ENCODE data around the gene CAMTA1. TPM values are rescaled to one million over a fixed set of nuclear protein-coding genes. Genes with fewer than 3 reads are reported as not detected.

The CAMTA1 gene
- polyA plus RNA-seq, 1 donor (not counting 4 experiments of a cell fraction or from before 2014, with no cell fraction given) = 51.4 TPM

DNA sequence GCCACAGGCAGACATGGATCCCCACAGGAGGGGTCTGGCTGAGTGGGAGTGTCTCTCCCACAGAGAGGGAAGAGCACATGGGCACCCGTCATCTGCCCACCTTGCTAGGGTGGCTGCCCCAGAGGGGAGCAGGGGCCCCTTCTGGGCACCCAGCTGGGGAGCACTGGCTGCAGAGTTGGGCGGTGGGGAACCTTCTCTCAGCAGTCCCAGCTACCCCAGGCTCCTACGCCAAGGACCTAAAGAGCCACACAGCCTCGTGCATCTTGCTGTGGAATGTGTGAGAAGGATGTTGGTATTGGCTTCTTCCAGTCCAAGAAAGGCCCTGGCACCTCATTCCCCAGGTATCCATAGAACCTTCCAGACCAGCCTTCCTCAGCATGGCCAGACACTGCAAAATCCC lies 735.2 kb downstream of the CAMTA1 start:
- FAIRE-seq (no peak), DNase-seq (ENCODE audit: low read depth, low spot score) (no peak)
- Histone ChIP-seq H2AFZ (ENCODE audit: control insufficient read depth, low read length) (no peak overlapping the region), H3K4me3 (ENCODE audit: control insufficient read depth in 2 of 3, extremely low read depth in 1 of 3, insufficient read depth in 2 of 3, low read depth in 1 of 3, low read length in 3 of 3) (no peak overlapping the region), H3K9me1 (ENCODE audit: control insufficient read depth, extremely low read depth, insufficient read depth, low read length) (no peaks in the 10 kb centered on the region), H3K79me2 (ENCODE audit: control insufficient read depth, insufficient read depth, low read length) (no peaks in the 10 kb centered on the region), H3K27ac (ENCODE audit: control insufficient read depth, insufficient read depth, low read length) (no peak overlapping the region), H3K4me1 (ENCODE audit: control insufficient read depth, extremely low read depth, insufficient read depth, low read length) (no peaks in the 10 kb centered on the region), H4K20me1 (ENCODE audit: control insufficient read depth, extremely low read depth, insufficient read depth, low read length) (no peaks in the 10 kb centered on the region), H3K4me2 (ENCODE audit: control insufficient read depth, extremely low read depth, insufficient read depth, low read depth, low read length) (no peak overlapping the region), H3K27me3 (ENCODE audit: control insufficient read depth, extremely low read depth, insufficient read depth, low read length) (peaks cover 24% of the 10 kb centered on the region), H3K9me3 (ENCODE audit: control insufficient read depth, low read depth, low read length) (no peaks in the 10 kb centered on the region), H3K36me3 (ENCODE audit: control insufficient read depth in 2 of 2, extremely low read depth in 1 of 2, insufficient read depth in 2 of 2, low read length in 2 of 2) (no peaks in the 10 kb centered on the region), H3K9ac (ENCODE audit: control insufficient read depth, extremely low read depth, insufficient read depth, low read length) (no peak overlapping the region)
- no peak for TF ChIP-seq EZH2 (IDR thresholded peaks at IDR 0.05; ENCODE audit: low read length)
- TF ChIP-seq, protein P1, sequence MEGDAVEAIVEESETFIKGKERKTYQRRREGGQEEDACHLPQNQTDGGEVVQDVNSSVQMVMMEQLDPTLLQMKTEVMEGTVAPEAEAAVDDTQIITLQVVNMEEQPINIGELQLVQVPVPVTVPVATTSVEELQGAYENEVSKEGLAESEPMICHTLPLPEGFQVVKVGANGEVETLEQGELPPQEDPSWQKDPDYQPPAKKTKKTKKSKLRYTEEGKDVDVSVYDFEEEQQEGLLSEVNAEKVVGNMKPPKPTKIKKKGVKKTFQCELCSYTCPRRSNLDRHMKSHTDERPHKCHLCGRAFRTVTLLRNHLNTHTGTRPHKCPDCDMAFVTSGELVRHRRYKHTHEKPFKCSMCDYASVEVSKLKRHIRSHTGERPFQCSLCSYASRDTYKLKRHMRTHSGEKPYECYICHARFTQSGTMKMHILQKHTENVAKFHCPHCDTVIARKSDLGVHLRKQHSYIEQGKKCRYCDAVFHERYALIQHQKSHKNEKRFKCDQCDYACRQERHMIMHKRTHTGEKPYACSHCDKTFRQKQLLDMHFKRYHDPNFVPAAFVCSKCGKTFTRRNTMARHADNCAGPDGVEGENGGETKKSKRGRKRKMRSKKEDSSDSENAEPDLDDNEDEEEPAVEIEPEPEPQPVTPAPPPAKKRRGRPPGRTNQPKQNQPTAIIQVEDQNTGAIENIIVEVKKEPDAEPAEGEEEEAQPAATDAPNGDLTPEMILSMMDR (optimal IDR thresholded peaks at IDR 0.05 in 1 of 3, IDR thresholded peaks at IDR 0.05 in 1 of 3, conservative IDR thresholded peaks at IDR 0.05 in 1 of 3; ENCODE audit: extremely low read depth in 1 of 3, insufficient read depth in 2 of 3, low read length in 3 of 3) = no peak
- dilution Hi-C loops (cut with MboI; ENCODE audit: extremely low pct_ligation_motif_present, low sequenced_read_pairs) = no loop called here

DNA sequence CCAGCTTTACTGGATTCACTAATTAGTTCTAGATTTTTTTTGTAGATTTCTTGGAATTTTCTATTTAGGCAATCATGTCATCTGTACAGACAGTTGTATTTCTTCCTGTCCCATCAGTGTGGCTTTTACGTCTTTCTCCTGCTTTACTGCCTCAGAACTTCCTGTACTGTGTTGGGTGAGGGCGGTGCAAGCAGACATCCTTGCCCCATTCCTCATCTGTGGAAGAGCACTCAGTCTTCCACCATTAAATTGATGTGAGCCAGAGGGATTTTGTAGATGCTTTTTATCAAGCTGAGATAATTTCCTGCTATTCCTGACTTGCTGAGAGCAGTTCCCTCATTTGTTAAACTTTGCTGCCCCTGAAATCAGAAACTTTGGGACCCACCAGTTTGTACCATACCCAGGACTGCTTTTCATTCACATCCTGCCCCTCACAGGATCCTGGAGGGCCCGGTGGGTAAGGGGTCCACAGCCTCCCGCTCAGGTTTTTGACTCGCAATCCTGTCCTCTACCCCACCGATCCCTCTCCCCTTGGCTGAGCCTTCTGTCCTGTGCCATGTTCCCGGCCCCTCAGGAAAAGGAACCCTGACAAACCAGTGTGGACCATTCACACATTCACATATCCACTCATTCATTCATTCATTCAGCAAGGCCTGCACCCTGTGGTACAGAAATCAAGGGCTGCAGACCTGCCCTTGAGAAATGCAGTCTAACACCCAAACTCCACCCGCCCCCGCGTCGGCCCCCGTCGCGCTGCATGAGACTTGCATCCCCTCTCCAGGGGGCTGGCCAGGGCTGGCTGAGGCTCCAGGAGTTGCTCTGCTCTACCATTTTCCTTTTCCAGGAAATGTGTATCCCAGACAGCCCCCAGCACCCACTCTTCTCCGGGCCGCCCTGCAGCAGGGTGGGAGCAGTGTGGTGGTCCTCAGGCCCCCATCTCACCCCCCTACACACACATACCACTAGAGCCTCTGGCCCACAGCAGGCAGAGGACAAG lies 739.4 kb downstream of the CAMTA1 start:
- H4K20me1 ChIP-seq (ENCODE audit: control insufficient read depth, extremely low read depth, insufficient read depth, low read length) = no peaks in the 10 kb centered on the region
- no peaks in the 10 kb centered on the region for H3K36me3 ChIP-seq (ENCODE audit: control insufficient read depth in 2 of 2, extremely low read depth in 1 of 2, insufficient read depth in 2 of 2, low read length in 2 of 2)
- H3K9me3 ChIP-seq (ENCODE audit: control insufficient read depth, low read depth, low read length) = no peaks in the 10 kb centered on the region
- no peaks in the 10 kb centered on the region for H3K9me1 ChIP-seq (ENCODE audit: control insufficient read depth, extremely low read depth, insufficient read depth, low read length)
- peaks cover 2% of the 10 kb centered on the region for H3K27me3 ChIP-seq (ENCODE audit: control insufficient read depth, extremely low read depth, insufficient read depth, low read length)
- H3K79me2 ChIP-seq (ENCODE audit: control insufficient read depth, insufficient read depth, low read length) = no peaks in the 10 kb centered on the region
- DNase-seq (ENCODE audit: low read depth, low spot score) (no peak), FAIRE-seq (no peak)
- no peak overlapping the region for H3K4me3 ChIP-seq (ENCODE audit: control insufficient read depth in 2 of 3, extremely low read depth in 1 of 3, insufficient read depth in 2 of 3, low read depth in 1 of 3, low read length in 3 of 3)
- no peak overlapping the region for H2AFZ ChIP-seq (ENCODE audit: control insufficient read depth, low read length)
- no peak overlapping the region for H3K27ac ChIP-seq (ENCODE audit: control insufficient read depth, insufficient read depth, low read length)
- H3K4me2 ChIP-seq (ENCODE audit: control insufficient read depth, extremely low read depth, insufficient read depth, low read depth, low read length) = no peak overlapping the region
- dilution Hi-C loops (cut with MboI; ENCODE audit: extremely low pct_ligation_motif_present, low sequenced_read_pairs) = no loop called here
- H3K9ac ChIP-seq (ENCODE audit: control insufficient read depth, extremely low read depth, insufficient read depth, low read length) = no peak overlapping the region
- peaks cover 7% of the 10 kb centered on the region for H3K4me1 ChIP-seq (ENCODE audit: control insufficient read depth, extremely low read depth, insufficient read depth, low read length)
- TF ChIP-seq EZH2 (IDR thresholded peaks at IDR 0.05; ENCODE audit: low read length) = no peak

Data from keratinocyte (primary cell).